Eye (tissue), 1 donor: ENCODE results near the gene FARSB.
"Not testable (repeated sequence)": the region's sequence is repeated elsewhere in the genome, so short reads cannot be mapped to it uniquely, and the experiment has no call there.

Experiments used
- DNase-seq: peaks from one replicate; pipeline ENCODE4 v3.0.0-alpha.2; 2015

FARSB gene

GRCh38 chr2:222655787-222656525 is at the start of gene FARSB:
TSS of gene FARSB (minus strand) at chr2:222656092. CDS start at chr2:222656073, 19 bp downstream.
- DNase-seq = peak; percentile 99

- DNase-seq = no peak
Measured at GRCh38 chr2:222703886-222704285, 48.0 kb upstream of the FARSB start.

GRCh38 chr2:222703091-222703490 is 47.2 kb upstream of the FARSB start:
- no peak for DNase-seq

GRCh38 chr2:222701721-222702131 is 45.8 kb upstream of the FARSB start:
- DNase-seq = no peak

DNA sequence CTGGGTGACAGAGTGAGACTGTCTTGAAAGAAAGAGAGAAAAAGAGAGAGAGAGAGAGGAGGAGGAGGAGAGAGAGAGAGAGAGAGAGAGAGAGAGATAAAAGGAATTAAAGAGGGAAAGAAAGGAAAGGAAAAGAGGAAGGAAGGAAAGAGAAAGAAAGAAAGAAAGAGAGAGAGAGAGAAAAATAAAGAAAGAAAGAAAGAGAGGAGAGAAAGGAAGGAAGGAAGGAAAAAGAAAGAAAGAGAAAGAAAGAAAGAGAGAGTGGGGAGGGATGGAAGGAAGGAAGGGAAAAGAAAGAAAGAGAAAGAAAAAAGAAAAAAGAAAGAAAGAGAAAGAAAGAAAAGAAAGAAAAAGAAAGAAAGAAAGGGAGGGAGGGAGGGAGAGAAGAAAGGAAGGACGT is 45.3 kb upstream of the FARSB start:
- DNase-seq = no peak

- DNase-seq = no peak
Measured at GRCh38 chr2:222698276-222698675, 42.4 kb upstream of the FARSB start.

GRCh38 chr2:222693837-222694236 is 37.9 kb upstream of the FARSB start:
- no peak for DNase-seq

DNA sequence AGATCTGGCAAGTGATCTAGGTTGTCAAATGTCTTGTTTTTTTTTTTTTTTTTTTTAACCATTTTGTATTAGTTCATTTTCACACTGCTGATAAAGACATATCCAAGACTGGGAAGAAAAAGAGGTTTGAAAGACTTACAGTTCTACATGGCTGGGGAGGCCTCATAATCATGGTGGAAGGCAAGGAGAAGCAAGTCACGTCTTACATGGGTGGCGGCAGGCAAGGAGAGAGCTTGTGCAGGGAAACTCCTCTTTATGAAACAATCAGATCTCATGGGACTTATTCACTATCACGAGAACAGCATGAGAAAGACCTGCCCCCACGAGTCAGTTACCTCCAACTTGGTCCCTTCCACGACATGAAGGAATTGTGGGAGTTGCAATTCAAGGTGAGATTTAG is 37.5 kb upstream of the FARSB start:
- DNase-seq = not testable (repeated sequence)

GRCh38 chr2:222690564-222691200 is 34.8 kb upstream of the FARSB start:
- DNase-seq = peak; percentile 91

DNA sequence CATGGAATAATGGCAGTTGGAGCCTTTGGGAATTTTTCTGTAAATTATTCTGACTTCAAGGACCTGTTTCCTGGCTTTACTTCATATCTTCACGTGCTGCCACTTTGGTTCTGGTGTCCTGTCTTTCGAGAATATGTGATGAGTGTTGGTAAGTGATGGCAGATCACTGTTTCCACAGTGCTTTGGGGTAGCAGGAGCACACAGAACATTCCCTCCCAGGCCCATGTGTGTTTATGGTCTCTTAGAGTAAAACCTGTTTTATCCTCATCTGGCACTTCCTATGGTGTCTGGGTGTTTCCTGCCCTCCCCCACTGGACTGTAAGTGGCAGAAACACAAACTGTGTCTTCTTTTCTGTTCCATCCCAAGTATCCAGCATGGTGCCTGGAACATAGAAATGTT is 33.4 kb upstream of the FARSB start:
- no peak for DNase-seq

GRCh38 chr2:222688917-222689316 is 33.0 kb upstream of the FARSB start:
- DNase-seq = no peak

- no peak for DNase-seq
Measured at GRCh38 chr2:222686086-222686750, 30.3 kb upstream of the FARSB start.

GRCh38 chr2:222683805-222684204 is 27.9 kb upstream of the FARSB start:
- no peak for DNase-seq

DNA sequence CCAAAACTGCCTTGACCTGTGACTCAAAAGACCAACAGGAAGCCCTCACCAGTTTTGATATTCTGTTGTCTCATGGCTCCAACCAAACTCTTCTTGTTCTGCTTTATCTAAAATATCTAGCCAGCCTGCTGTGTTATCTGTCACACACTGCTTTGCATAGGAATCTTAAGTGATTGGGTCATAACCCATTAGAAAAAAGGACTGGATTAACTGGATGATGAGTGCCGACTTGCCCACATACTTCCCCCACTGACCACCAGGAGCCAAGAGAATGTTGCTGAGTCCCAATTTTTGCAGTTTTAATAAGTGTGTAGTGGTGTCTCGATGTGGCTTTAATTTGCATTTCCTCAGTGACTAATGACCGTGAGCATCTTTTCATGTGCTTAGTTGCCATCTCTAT is 22.1 kb upstream of the FARSB start:
- DNase-seq = no peak

DNA sequence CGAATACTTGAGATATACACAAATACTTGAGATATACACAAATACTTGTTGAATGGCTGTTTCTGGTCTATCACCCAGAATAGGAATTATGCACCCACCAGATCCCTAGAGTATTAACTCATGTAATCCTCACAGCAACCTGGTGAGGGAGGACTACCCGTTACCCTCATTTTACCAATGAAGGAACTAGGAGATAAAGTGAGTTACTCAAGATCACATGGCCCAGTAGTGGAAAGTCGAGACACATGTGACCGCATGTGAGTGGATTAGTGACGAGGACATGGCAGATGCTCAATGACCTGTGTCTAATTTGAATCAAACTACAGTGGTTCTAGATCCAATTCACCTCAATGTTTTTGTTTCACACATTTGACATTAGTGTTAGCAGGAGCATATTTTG is 18.0 kb upstream of the FARSB start:
- no peak for DNase-seq

DNA sequence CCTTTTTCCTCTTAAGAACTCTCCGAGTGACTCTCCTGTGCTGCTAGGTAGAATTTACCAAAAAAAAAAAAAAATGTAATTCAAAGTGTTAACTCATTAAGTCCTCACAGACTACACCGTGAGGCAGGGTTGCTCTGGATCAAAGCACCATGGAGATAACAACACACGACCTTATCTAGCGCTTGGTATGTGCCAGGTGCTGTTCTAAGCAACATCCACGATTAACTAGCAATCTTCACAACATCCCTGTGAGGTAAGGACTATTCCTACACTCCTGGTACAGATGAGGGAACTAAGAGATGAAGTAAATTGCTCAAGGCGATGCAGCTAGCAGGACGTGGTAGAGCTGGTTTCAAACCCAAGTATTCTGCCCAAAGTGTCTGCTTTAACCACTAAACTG is 17.4 kb upstream of the FARSB start:
- DNase-seq = no peak

GRCh38 chr2:222672068-222672401 is 16.1 kb upstream of the FARSB start:
- DNase-seq = no peak

GRCh38 chr2:222671259-222672067 is 15.6 kb upstream of the FARSB start, which contains the start of gene MOGAT1:
TSS of gene MOGAT1 (plus strand) at chr2:222671658. CDS start at chr2:222671786, 128 bp downstream.
- DNase-seq = peak; percentile 68

DNA sequence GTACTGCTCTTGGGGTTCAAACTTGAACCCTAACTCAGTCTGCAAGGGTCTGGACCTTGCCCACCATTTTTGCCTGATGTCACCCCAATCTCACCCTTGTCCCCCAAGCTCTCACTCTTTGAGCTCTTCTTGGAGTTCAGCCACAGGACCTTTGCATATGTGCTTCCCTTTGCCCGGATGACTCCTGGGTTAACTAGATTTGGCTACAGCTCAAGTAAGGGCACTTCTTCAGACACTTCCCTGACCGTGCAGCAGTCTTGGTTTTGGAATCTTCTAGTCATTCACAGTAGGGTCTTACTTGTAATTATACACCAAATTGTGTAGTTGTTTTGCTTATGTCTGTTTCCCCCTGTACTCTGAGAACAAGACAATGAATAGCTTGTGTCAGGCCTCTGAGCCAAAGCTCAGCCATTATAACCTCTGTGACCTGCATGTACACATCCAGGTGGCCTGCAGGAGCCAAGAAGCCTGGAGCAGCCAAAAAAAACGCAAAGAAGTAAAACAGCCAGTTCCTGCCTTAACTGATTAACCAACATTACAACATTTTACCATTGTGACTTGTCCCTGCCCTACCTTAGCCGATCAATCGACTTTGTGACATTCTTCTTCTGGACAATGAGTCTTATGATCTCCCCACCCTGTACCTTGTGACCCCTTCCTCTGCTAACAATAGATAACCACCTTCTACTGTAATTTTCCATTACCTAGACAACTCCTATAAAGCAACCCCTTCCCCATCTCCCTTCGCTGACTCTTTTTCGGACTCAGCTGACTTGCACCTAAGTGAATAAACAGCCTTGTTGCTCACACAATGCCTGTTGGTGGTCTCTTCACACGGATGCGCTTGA is 14.5 kb upstream of the FARSB start:
- DNase-seq = no peak

DNA sequence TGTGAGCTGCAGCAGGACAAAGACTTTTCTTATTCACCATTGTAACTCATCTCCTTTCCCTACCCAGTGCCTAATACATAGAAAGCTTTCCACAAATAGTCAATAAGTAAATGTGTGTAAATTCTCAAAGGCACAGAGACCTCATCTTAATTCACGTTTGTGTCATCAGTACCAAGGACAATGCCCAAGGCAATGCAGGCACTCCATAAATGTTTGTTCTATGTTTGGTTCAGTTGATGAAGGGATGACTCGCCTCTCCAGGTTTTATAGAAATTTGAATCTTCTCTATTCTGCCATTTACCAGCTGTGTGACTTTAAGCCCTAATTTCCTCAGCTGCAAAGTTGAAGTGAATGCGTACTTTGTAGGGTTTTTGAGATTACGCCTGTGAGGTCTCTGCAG is 13.5 kb upstream of the FARSB start:
- DNase-seq = no peak

DNA sequence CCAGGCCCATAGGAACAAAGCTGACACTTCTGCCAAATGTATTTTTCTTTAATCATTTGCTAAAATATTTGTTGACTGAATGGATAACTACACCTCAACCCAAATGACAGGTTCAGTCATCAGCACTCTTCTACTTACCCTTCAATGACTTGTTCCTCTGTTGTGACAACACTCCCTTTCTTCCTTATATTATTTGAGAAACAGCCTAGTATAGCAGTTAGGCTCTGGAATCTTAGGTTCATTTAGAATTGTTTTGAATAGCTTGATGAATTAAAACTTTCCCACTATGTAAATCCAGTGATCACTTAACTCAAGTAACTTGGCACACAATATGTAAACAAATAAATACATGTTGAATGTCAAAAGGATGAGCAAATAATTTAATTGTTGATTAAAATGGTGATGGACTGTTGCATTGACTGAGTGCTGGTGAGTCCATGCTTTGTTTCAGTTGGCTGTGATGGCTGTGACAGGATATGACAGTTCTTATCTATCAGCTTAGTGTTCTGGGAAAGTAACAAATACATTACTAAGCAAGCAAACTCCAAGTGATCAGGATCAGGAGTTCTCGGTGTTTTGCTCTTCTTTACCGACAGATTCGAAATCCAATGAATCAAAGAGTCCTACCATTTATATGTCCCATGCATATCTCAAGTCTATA is 12.7 kb upstream of the FARSB start:
- no peak for DNase-seq

DNA sequence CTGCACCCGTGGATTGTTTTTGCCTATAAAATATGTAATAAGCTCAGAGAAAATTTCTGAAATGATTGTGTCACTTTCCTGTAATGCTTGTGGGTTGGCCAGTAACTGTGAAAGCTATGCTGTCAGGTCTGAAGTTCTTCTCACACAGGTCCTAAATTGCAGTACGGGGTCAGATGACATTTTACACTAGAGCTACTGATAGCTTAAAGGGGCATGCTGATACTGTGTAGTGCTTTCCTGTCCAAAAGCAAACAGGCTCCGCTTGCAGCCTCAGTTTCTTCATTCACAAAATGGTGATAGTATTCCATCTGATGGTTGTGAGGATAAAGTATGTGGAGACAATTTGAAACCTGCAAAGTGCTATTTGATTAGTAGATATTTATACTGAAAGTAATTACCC is 7.6 kb upstream of the FARSB start:
- DNase-seq = no peak
